Loucy (cell line): ENCODE measurements around the gene HS1BP3.

Source experiments
- H2AFZ ChIP-seq: fragments of 200-600 bp; sonication (generic); 2 replicates; pipeline ENCODE4 v1.6.0; 2016; ENCODE audit warnings: antibody characterized with exemption, mild to moderate bottlenecking, low read length, moderate library complexity
- H3F3A ChIP-seq: fragments of 200-600 bp; 2 replicates; pipeline ENCODE4 v1.6.0; 2016; ENCODE audit warnings: antibody characterized with exemption, low read depth, mild to moderate bottlenecking
- H3K27me3 ChIP-seq: fragments of 200-600 bp; sonication (generic); 2 replicates; pipeline ENCODE4 v1.6.1; 2014; ENCODE audit warnings: low read length, mild to moderate bottlenecking; ENCODE audit not compliant: insufficient read depth, poor library complexity, severe bottlenecking
- H3K36me3 ChIP-seq: fragments of 200-600 bp; sonication (generic); 2 replicates; pipeline ENCODE4 v1.6.1; 2016; ENCODE audit warnings: low read length; ENCODE audit not compliant: insufficient read depth
- H3K4me1 ChIP-seq: fragments of 200-600 bp; sonication (generic); 2 replicates; pipeline ENCODE4 v1.5.1; 2014; ENCODE audit warnings: low read length, mild to moderate bottlenecking; ENCODE audit not compliant: insufficient read depth, poor library complexity, severe bottlenecking
- H3K4me2 ChIP-seq: fragments of 200-600 bp; sonication (generic); 2 replicates; pipeline ENCODE4 v1.6.0; 2014; ENCODE audit warnings: antibody characterized with exemption, low read length, low read depth, mild to moderate bottlenecking; ENCODE audit not compliant: poor library complexity, severe bottlenecking
- H3K4me3 ChIP-seq: fragments of 200-600 bp; sonication (generic); 2 replicates; pipeline ENCODE4 v1.5.1; 2014; ENCODE audit warnings: low read length, mild to moderate bottlenecking, mixed read lengths; ENCODE audit not compliant: poor library complexity, severe bottlenecking
- H3K79me2 ChIP-seq: fragments of 200-600 bp; sonication (generic); 2 replicates; pipeline ENCODE4 v1.6.1; 2014; ENCODE audit warnings: low read length; ENCODE audit not compliant: insufficient read depth
- H3K9ac ChIP-seq: fragments of 200-600 bp; sonication (generic); 2 replicates; pipeline ENCODE4 v1.6.0; 2014; ENCODE audit warnings: mild to moderate bottlenecking, low read depth, low read length, moderate library complexity; ENCODE audit not compliant: poor library complexity, severe bottlenecking
- H3K9me2 ChIP-seq: fragments of 200-600 bp; sonication (generic); replicated peaks from 2 replicates; pipeline ENCODE4 v1.6.1; 2016; ENCODE audit warnings: low read depth, low read length, mixed read lengths
- H3K9me3 ChIP-seq: fragments of 200-600 bp; sonication (generic); 2 replicates; pipeline ENCODE4 v1.6.1; 2014; ENCODE audit warnings: mild to moderate bottlenecking, antibody characterized with exemption, low read length, low read depth; ENCODE audit not compliant: insufficient read depth
- H4K20me1 ChIP-seq: fragments of 200-600 bp; sonication (generic); 2 replicates; pipeline ENCODE4 v1.6.0; 2014; ENCODE audit warnings: antibody characterized with exemption, low read length, mild to moderate bottlenecking; ENCODE audit not compliant: insufficient read depth, poor library complexity, severe bottlenecking
- CTCF ChIP-seq: fragments of 200-600 bp; sonication (generic); conservative IDR thresholded peaks from 2 replicates; pipeline ENCODE4 v1.5.1; 2014; ENCODE audit warnings: mild to moderate bottlenecking, antibody characterized with exemption, low read length
- EZH2phosphoT487 ChIP-seq: fragments of 200-600 bp; IDR thresholded peaks from 2 replicates; pipeline ENCODE4 v1.6.1; 2018; ENCODE audit warnings: antibody characterized with exemption, mild to moderate bottlenecking, moderate library complexity, borderline replicate concordance

HS1BP3 gene

GRCh38 chr2:20678780-20679179 is 27.9 kb upstream of the HS1BP3 start:
- Histone ChIP-seq H3K4me1 (peaks cover 5% of the 10 kb centered on the region), H3K9me2 (no peaks in the 10 kb centered on the region), H4K20me1 (no peaks in the 10 kb centered on the region), H3K9me3 (no peaks in the 10 kb centered on the region), H3K36me3 (no peaks in the 10 kb centered on the region), H3K79me2 (no peaks in the 10 kb centered on the region), H3K4me3 (no peak overlapping the region), H3K27me3 (no peaks in the 10 kb centered on the region), H3F3A (no peaks in the 10 kb centered on the region), H3K9ac (no peak overlapping the region), H2AFZ (no peak overlapping the region), H3K4me2 (no peak overlapping the region)
- TF ChIP-seq EZH2phosphoT487 (no peak), CTCF (no peak)

- H3K9ac ChIP-seq = no peak overlapping the region
- no peak overlapping the region for H3K4me3 ChIP-seq
- no peak for TF ChIP-seq EZH2phosphoT487
- no peak for TF ChIP-seq CTCF
- H3K4me1 ChIP-seq = peaks cover 5% of the 10 kb centered on the region
- H3K36me3 ChIP-seq = no peaks in the 10 kb centered on the region
- H3K79me2 ChIP-seq = no peaks in the 10 kb centered on the region
- H2AFZ ChIP-seq = no peak overlapping the region
- H3K9me2 ChIP-seq = no peaks in the 10 kb centered on the region
- no peaks in the 10 kb centered on the region for H3K9me3 ChIP-seq
- no peaks in the 10 kb centered on the region for H3F3A ChIP-seq
- no peaks in the 10 kb centered on the region for H4K20me1 ChIP-seq
- H3K27me3 ChIP-seq = no peaks in the 10 kb centered on the region
- no peak overlapping the region for H3K4me2 ChIP-seq
Measured at GRCh38 chr2:20678086-20678395, 27.1 kb upstream of the HS1BP3 start.

GRCh38 chr2:20677301-20678085 is 26.6 kb upstream of the HS1BP3 start:
- no peaks in the 10 kb centered on the region for H3K9me2 ChIP-seq
- H2AFZ ChIP-seq = no peak overlapping the region
- no peaks in the 10 kb centered on the region for H4K20me1 ChIP-seq
- no peak overlapping the region for H3K4me3 ChIP-seq
- H3K27me3 ChIP-seq = no peaks in the 10 kb centered on the region
- H3F3A ChIP-seq = no peaks in the 10 kb centered on the region
- H3K4me1 ChIP-seq = peaks cover 3% of the 10 kb centered on the region
- TF ChIP-seq CTCF (no peak; the same call in 1 of the 2 replicates), EZH2phosphoT487 (no peak)
- H3K36me3 ChIP-seq = no peaks in the 10 kb centered on the region
- no peaks in the 10 kb centered on the region for H3K9me3 ChIP-seq
- H3K9ac ChIP-seq = no peak overlapping the region
- no peaks in the 10 kb centered on the region for H3K79me2 ChIP-seq
- no peak overlapping the region for H3K4me2 ChIP-seq
